GM21576 (cell line): ENCODE results near the gene CA5B.
A peak's percentile ranks its signal among the peaks of the same experiment; 100 is the strongest.
"Not testable (repeated sequence)": the region's sequence is repeated elsewhere in the genome, so short reads cannot be mapped to it uniquely, and the experiment has no call there.

Experiments
- ATAC-seq: cut with Tn5 transposase; IDR thresholded peaks from one replicate; pipeline ENCODE4 v1.9.1; 2021; ENCODE audit warnings: mild to moderate bottlenecking, moderate library complexity; ENCODE audit not compliant: unreplicated experiment

CA5B gene

DNA sequence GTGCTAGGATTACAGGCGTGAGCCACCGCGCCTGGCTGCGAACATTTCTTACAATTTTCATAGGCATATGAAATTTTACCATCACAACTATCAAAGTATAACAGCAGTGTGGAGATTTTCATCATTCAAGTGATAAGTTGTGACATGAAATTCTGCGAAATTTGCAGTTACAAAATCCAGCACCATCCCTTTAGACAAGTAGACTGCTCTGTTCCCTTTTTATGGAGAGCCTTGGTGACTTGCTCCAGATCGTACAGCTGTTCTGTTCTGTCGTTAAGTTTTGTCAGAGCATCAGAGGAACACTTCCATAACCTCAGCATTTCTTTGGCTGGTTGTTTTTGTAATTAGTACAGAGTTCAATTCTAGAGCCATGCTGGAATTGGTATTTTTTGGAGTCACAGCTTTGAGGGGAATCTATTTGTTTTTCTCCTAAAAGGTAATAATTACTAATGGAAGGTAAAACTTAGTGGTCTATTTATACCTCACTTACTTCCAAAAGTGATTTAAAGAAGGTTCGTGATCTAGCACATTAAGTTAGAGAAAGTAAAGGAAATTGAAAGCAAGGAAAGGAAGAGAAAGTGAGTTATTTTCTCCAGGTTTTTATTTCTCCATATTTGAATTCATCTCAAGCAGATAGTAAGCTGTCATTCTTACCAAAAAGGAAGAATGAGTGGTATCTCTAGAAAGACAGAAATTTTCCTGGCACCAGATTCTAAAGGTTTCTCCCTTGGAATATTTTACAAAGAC lies 74.3 kb downstream of the CA5B start:
- no peak for ATAC-seq

DNA sequence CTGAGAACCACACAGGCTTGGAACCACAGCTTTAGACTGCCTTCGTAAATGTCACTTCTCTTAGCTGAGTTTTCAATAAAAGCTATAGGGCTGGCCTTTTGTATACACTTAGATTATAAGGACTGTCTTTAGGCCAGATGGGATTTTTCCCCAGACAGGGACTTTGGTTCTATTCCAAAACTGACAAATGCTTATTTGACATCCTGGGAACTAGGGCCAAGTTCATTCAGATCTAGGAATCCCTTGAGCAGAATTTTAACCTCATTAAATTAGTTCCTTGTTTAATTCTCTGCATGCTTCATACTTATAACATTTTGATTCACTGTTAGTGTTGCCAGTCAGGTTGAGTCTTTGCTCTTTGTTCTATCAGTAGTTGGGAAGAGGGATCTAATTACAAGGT lies 75.3 kb downstream of the CA5B start:
- no peak for ATAC-seq

DNA sequence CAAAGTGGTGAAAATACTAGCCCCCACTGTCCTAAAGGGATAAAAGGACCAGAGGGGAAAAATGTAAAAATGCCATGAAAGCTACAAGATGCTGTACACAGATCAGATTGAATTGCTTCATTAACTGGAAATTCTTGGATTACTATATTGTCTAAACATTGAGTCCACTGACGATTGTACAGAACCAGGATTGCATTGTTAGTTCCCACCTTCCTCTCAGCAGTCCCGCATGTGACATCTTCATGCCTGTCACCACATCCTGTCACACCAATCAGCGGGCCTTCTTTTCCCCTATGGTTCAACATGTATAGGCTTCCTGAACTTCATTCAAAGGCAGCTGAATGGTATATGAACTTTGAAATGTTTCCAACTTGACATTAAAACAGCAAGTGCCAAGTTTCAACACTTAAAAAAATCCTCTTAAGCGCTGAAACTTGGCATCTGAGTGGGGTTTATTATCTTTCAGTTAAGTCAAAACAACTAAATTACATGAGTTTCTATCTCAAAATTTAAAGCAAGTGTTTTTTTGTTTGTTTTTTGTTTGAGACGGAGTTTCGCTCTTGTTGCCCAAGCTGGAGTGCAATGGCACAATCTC lies 76.8 kb downstream of the CA5B start:
- ATAC-seq: no peak

DNA sequence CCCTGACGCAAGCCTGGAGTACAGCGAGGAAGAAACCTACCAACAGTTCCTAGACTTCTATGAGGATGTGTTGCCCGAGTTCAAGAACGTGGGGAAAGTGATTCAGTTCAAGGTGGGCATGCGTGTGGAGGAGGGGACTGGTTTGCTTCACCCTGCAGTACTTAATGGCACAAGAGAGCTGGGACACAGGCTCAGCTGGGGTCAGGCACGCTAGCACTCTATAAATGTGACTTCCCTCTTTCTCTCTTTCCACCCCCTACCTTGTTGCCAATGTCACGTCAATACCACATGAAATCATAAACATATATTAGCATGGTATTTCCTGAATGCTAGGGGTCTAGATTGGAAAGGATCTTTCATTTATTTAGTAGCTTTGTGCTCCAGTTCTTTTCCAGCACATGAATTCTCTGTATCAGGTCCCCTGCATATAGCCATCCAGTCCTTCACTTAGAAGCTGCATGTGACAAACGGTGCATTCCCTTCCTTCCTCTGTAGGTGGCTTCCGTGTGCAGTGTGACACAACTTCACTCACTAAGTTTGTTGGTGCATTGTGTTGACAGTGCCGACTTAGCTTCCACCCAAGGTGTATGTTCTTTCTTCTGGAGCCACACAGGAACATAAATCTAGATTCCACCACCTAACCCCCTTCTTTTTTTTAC lies 77.8 kb downstream of the CA5B start:
- peak; percentile 76 for ATAC-seq

DNA sequence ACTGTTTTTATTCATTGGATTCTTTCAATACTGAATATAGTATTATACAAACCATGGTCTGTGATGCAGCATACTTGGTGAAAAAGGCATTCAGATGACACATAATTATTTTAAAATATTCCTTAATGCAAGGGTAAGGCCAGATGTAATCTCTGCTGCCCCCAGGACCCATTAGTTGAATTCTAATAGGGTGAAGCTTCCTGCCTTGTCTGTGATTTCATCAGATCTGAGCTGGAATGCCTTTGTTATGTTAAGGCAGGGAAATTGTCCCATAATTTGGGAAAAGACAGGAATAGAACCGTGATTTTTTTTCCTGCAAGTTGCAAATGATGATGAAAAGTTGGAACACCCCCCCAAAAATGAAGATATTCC lies 78.4 kb downstream of the CA5B start:
- ATAC-seq: no peak

DNA sequence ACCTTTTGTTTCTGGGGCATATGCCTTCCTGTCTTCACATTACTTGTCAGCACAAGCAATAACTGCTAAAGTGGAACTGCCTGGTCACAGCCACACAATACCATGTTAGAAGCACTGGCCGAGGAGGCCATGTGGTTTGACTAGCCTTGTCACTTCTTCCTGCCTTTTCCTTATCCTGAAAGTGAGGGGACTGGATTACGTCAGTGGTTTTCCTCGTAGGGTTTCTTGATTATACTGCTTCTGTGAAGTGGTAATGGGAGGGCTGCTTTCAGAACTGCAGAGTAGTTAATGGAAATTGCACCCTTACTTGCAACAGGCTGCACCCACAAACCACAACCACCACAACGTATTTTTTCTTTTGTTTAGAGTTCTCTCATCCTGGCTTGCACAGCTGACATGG lies 78.8 kb downstream of the CA5B start:
- no peak for ATAC-seq

DNA sequence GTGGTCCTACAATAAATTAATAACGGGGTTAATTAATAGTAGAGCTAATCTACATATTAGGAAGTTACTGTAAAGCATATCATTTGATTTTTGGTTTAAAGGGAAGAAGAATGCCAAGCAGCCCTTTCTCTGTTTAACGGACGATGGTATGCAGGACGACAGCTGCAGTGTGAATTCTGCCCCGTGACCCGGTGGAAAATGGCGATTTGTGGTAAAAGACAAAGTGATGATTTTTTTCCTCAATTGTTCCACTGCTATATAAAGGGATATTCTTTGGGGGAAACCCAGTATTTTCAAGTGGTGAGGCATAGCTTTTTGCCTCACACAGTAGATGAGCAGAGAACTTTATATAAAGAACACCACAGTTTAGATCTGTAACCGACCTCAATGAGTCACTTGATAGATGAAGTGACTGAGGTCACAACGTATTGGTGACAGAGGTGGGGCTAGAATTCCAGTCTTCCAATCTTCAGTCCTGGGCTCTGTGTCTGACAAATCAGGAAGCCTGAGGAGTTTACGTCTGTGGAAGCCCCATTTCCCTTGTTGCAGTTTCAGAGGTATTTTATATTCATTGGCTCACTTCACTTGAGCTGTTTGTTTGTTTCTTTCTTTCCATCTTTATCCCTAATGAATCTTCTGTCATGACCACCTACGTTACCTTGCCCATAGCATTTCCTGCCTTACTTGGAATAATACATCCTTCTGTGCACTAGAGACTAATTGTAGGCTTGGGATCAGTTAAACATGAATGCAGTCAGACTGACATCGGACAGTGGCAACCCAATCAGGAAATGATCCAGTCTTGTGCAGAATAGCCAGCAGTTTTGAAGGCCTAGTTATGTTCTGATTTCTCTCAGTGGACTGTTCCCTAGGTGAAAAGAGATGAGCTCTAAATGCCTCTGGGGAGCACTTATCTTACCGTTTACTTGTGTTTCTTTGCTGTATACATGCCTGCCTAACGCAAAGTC lies 82.3 kb downstream of the CA5B start:
- no peak for ATAC-seq

DNA sequence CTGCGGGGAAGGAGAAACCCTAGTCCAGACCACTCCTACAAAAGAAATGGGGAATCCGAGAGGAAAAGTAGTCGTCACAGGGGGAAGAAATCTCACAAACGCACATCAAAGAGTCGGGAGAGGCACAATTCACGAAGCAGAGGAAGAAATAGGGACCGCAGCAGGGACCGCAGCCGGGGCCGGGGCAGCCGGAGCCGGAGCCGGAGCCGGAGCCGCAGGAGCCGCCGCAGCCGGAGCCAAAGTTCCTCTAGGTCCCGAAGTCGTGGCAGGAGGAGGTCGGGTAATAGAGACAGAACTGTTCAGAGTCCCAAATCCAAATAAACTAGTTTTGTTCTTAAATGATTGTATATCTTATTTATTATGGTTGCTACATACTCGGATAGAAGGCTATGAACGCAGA lies 84.9 kb downstream of the CA5B start:
- ATAC-seq: no peak

DNA sequence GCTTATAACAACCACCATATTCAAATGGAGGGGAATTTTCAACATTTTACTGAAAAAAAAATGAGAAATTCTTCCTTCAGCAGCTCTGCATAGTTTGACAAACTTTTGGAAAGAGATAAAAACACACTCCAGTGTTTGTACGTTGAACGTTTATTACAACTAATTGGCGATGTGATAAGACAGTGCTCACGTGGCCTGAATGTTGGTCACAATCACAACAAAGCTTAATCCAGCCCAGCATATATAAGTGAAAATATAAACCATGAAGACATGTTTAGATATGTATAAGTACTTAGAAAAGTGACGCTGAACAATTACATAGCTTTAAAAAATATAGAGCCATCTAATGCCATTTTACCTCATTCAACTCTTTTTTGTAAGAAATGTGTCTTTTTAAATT lies 87.9 kb downstream of the CA5B start:
- no peak for ATAC-seq

DNA sequence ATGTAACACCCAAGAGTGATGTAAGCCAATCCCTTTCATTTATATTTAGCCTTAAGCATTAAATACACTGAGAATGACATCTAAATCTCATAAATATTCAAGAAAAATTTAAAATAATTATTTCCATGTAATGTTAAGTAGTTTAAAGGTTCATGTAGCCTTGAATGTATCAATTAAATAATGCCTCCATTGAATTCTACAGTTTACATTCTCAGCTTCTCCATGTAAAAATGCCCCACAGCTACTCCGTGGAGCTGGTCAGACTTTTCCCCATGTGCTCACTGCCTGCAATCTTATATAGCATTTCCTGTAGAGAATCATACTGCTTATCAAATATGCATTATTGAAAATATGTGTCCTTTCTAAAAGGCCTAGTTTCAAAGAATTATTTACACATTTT lies 91.1 kb downstream of the CA5B start:
- ATAC-seq: no peak

DNA sequence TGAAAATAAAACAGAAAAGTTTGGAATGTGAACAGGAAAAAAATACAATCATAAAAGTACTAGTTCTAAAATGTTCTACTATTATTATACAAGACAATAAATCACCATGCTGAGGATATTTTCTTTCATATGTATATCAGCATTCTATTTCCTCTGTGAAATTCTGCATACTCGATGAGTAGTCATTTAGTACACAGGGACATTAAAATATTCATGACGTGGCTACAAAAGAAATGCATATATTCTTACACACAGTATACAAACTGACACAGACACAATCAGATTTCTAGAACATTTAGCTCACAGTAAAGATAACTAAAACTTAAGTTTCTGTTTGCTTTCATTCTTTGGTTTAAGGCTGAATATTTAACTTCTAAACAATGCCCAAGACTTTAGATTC lies 93.3 kb downstream of the CA5B start:
- ATAC-seq: not testable (repeated sequence)

DNA sequence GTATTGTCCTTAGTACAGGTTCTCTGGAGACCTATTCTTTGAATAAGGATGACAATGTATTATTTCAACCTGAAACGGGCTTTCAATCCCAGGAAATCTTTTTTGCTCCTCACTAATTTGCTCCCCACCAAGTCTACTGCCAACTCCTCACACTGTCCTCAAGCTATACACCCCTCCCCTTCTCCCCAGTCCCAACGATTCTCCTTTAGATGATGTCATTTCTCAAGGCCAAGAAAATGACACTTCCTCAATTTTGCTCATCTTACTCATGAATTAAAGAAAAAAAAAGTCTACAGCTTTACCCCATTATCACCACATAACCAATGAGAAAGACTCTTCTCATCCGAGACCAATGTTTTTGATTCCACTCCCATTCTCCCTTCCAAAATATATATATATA lies 96.0 kb downstream of the CA5B start:
- no peak for ATAC-seq

DNA sequence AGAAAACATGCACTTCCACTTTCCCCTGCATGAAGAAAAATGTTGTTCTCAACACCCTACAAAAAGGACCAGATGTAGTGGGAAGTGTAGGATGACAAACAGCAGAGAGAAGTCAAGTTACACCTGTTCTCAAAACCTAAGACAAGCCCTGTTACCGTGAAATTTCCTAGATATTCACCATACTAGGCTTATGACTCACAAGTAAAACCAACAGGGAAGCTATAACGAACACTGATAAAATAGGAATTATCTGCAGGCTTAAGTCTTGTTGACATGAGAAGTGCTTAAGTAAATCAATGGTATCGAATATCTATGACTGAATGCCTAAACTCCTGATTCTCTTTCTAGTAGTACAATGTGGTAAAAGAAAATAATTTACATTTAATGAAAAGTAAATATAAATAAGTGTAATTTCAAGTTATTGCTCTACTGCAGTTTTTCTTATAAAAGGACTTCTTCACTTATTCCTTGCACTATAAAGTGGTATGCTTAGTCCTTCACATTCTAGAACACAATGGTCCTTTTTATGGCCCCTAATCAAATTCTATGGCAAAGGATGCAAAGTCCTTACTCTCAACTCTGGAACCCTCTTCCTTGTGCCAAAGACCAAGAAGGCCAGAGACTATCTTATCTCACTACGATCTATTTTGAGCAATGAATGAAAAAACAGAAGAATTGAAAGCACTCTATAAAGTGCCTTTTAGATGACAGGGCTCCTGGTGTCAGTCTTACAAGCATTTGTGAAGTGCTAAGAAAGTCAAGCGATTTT lies 96.9 kb downstream of the CA5B start:
- no peak for ATAC-seq
